M059J (cell line): ENCODE data around the gene KIRREL3. TPM values are rescaled to one million over a fixed set of nuclear protein-coding genes. Genes with fewer than 3 reads are reported as not detected.

Experiments used
- DNase-seq: peaks from one replicate; pipeline ENCODE4 v3.0.0-alpha.2; 2012; ENCODE audit warnings: low read depth
- total RNA-seq: library from RNA; depleted of rRNA; stranded (reverse); fragments of >200 nt; shearing (Covaris generic); gene quantifications from 2 replicates; pipeline ENCODE4 v1.2.3, GENCODE V29; 2014

Gene KIRREL3
- total RNA-seq, 1 experiment from 2014 or later: 9.8 TPM

DNA sequence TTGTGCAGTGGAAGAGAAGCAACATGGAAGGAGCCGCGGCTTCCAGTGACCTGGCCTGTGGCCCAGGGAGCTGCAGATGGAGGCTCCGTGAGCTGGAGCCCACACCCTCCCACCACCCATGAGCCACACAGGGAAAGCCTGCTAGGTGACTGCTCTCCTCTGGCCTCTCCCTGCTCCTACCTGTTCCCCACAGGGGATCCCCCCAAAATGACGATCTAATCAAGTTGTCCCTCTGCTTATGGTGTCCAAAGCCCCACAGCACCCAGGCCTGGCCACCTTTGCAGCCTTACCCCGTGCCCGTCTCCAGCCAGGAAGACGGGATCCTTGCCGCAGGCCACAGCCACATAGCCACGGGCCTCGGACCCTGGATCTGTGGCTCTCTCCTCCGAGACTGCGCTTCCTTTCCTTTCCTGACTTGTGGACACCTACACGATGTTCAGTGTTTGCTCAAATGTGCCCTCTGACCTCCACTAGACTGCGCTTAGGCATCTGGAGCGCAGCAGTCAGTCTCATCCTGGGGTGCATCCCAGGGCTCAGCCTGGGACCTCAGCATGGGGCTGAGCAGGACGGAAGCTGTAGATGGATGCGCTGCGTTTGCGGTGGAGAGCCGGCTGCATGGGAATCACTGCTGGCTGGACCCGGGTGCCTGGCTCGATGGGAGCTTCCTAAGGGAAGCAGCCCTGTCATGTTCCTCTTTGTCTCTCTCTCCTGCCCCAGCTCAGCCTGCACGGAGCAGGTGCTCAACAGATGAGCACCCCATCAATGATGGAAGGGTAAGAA, 511.8 kb downstream of the KIRREL3 start:
- DNase-seq: no peak

DNA sequence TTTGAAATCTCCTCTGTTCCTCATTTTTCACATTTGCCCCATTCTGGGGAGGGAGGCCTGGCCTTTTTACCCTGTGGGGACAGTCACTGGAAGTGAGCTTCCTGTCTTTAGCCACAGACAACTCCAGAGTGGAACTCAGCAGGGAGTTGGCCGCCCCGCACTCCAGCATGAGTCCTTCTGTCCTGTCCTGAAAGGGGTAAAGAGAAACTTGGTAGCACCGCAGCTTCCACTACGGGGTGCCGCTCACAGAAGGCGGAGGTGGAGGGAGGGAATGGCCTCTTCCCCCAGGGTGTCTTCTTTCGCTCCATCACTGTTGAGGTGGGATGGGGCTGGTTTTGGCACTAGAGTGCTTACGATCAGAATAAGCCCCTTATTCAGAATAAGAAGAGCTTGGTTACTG, 512.9 kb downstream of the KIRREL3 start:
- DNase-seq: no peak

DNA sequence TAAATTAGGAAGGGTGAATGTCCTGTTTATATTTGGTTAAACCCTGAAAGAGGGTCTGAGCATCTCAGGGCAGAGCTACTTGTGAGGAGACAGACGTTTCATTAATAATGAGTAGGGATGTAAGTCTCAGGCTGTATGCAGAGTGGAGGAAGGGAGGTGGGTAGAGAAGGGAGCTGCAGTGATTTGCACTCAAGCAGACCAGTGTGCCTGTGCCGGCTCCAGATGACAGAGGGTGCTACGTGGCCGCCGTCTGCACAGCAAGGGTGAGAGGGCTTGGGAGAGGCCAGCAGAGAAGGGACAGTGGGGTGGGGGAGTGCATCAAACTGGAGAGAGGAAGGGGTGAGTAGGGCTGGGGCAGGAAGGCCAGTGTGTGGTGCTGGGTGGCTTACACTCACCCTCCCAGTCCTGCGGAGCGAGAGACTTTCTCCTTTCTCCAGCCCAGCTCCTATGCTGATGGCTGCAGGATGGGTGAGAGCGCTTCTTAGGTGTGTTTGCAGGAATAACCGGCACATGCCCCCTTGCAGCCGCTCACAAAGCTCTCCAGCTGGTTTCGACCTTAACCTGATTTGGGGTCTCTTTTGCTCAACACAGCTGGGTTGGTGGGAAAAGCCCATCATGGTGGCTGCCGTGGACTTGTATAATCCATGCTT, 514.5 kb downstream of the KIRREL3 start:
- no peak for DNase-seq

DNA sequence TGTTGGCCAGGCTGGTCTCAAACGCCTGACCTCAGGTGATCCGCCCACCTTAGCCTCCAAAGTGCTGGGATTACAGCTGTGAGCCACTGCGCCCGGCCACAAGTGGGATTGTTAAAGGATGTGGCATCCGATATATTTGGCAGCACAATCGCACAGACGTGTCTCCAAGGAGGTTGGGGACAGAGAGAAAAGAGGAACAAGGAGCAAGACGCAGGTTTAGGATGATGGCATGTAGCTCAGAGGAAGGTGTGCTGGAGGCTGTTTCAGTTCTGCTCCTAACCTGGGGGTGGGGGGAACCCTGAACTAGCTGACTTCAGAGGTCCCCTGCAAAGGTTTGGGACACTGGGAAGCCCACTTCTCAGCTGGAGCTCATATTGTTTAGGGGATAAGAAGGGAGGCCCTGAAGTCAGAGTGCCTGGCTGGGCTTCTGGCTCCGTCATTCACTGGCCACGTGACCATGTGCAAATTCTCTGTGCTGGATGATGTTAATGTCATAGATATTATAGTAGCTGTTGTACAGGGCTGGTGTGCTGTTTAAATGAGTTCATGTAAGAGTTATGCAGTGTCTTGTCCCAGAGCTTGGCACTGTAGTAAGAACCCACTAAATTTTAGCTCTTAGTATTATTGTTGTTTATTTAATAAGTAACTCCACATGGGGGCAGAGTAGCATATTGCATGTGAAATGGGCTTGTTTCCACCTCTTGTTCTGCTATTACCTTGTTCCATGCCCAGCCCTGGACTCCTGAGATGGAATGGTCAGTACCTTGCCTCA, 515.4 kb downstream of the KIRREL3 start:
- peak; percentile 15 for DNase-seq

- peak; percentile 60 for DNase-seq
Observed at GRCh38 chr11:126484266-126484665, 516.3 kb downstream of the KIRREL3 start.

DNA sequence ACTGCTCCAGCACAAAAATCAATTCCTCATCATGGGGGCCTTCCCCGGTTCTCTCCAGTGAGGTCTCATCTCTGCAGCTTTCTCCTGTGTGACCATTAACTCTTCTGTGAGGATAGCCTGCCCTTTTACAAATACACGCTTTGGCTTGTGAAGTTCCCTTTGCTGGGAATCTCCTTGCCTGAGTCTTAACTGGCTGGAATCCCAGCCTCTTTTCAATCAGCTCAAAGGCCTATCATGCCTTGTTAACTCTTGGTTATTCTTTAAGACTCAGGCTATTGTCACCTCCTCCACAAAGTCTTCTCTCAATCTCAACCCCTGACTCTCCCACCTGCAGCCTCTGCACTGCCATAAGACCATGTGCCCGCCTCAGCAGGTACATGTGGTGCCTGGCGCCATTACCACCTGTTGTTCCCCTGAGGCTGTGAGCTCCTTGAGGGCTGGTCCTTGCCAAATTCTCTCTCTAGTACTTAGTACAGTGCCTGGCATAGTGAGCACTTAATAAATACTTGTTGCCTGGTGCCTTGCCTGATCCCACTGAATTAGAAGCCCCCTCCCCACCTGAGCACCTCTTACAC, 516.9 kb downstream of the KIRREL3 start:
- no peak for DNase-seq

- DNase-seq: no peak
Observed at GRCh38 chr11:126482586-126483108, 517.9 kb downstream of the KIRREL3 start.

GRCh38 chr11:126481303-126481680, 519.3 kb downstream of the KIRREL3 start:
- DNase-seq: no peak

- DNase-seq: peak; percentile 85
Observed at GRCh38 chr11:126480410-126481302, 519.9 kb downstream of the KIRREL3 start.

- DNase-seq: no peak
Observed at GRCh38 chr11:126480015-126480409, 520.6 kb downstream of the KIRREL3 start.

GRCh38 chr11:126479178-126479930, 521.2 kb downstream of the KIRREL3 start:
- DNase-seq: no peak

GRCh38 chr11:126478466-126478865, 522.1 kb downstream of the KIRREL3 start:
- DNase-seq: no peak

DNA sequence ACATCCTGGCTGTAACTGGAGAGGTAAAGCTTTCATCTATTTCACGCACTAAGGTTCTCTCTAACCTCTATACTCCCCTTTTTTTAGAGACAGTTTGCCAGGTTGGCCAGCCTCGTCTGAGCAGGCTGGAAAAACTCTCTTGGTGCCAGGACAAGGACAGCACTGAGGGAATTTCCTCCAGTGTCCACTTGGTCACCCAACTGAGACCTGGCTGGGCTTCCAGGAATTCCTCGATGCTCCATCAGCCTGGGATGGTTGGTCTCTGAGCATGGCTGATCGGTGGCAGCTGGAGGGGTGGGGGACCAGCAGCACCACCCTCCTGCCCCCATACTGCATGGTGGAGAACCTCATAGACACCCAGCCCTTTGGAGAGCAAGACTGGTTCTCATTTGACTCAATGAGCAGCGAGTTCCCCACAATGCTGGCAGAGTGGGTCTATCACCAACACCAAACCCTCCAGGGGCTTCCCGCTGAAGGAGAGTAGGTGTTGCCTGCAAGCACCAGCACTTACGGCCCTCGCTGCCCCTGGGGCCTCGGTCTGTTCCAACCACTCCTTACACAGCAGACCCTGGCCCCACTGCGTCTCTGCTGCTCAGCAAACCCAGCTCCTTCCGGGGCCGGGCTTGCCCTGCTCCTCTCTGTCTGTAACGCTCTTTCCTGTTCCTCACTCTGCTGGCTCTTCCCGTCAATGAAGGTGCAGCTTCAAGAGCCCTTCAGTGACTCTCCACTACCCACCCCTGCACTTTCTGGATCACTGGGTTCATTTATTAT, 522.9 kb downstream of the KIRREL3 start:
- no peak for DNase-seq

- DNase-seq: no peak
Observed at GRCh38 chr11:126476977-126477376, 523.6 kb downstream of the KIRREL3 start.

DNA sequence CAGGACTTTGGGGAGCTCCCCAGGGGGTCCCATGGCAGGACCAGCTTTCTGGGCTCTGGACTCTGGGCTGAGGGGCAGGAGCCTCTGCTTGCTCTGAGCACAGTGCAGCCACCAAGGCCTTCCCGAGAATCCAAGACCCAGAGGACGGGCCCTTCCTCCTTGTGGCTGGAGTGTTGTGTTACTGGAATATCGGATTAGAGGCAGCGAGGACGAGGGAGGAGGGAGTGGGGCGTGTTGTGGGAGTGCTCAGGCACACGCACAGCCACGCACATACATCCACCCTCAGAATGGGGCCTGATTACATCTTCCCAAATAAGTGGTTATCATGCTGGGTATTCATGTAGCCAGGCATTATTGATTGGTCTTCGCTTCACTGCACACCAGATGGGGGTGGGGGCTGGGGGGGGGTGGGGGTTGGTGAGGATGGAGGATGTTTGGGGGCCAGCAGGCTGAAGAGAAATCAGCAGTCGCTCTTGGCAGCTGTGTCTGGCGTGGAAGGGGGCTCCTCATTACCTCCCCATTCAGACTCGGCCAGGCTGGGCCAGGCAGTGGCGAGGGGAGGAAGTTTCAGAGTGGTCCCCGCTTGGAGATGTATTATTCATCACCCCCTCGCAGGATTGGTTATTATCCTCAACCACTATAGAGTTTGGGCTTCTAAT, 524.2 kb downstream of the KIRREL3 start:
- no peak for DNase-seq

- no peak for DNase-seq
Observed at GRCh38 chr11:126475014-126475991, 525.3 kb downstream of the KIRREL3 start.

DNA sequence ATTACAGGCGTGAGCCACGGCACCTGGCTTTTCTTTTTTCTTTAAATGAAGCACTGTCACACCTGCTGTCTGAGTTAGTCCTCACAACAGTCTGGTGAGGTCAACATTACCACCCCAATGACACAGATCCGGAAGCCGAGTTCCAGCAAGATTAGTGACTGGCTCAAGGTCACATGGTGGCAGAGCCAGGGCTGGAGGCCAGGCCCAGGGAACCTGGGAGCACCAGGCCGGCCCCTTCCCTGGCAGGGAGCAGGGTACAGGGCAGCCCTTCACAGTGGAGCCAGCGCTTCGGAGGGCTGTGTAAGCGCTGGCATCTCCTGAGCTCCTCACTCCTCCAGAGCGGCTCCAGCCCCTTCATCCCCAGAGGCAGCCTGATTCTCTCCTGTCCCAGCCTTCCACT, 526.4 kb downstream of the KIRREL3 start:
- DNase-seq: no peak

DNA sequence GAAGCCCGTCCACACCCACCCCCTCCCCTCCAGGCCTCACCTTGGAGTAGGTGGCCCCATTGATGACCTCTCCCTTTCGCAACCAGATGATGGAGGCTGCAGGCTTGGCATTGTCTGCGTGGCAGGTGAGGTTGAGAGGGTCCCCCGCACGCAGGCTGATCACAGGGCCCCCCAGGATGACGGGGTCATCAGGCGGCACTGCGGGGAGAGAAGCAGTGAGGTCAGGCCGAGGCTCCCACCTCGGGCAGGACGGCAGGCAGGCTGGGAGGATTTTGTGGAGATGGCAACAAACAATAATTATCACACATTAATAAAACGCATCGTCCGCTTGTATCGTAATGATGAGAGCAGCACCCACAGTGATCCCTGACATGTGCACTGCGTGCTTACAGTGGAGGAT, 527.3 kb downstream of the KIRREL3 start:
- DNase-seq: no peak
